ENCODE data around the gene KIFAP3.

Gene KIFAP3

GRCh38 chr1:169915150-169915549 is 159.3 kb downstream of the KIFAP3 start:
- DNase-seq = no peak

- no peak for DNase-seq
Measured at GRCh38 chr1:169914531-169914930, 160.0 kb downstream of the KIFAP3 start.

- no peak for DNase-seq
Measured at GRCh38 chr1:169909499-169909898, 165.0 kb downstream of the KIFAP3 start.

- DNase-seq = no peak
Measured at GRCh38 chr1:169906938-169907337, 167.6 kb downstream of the KIFAP3 start.

- no peak for DNase-seq
Measured at GRCh38 chr1:169904834-169905233, 169.7 kb downstream of the KIFAP3 start.

- no peak for DNase-seq
Measured at GRCh38 chr1:169902751-169903150, 171.7 kb downstream of the KIFAP3 start.

GRCh38 chr1:169901115-169901514 is 173.4 kb downstream of the KIFAP3 start:
- DNase-seq = no peak

- no peak for DNase-seq
Measured at GRCh38 chr1:169900571-169900970, 173.9 kb downstream of the KIFAP3 start.

- DNase-seq = no peak
Measured at GRCh38 chr1:169899519-169900217, 174.8 kb downstream of the KIFAP3 start.

GRCh38 chr1:169896013-169896412 is 178.5 kb downstream of the KIFAP3 start:
- DNase-seq = no peak

- no peak for DNase-seq
Measured at GRCh38 chr1:169894424-169895145, 179.9 kb downstream of the KIFAP3 start.

GRCh38 chr1:169893645-169894423 is 180.7 kb downstream of the KIFAP3 start, which contains the start of gene SCYL3:
SCYL3 (minus strand) TSS chr1:169893896; CDS start chr1:169888840, 5,056 bp downstream.
- DNase-seq = peak; percentile 81

- DNase-seq = peak; percentile 18
Measured at GRCh38 chr1:169892927-169893644, 181.4 kb downstream of the KIFAP3 start.

- DNase-seq = no peak
Measured at GRCh38 chr1:169892176-169892926, 182.1 kb downstream of the KIFAP3 start.

- no peak for DNase-seq
Measured at GRCh38 chr1:169891539-169891885, 183.0 kb downstream of the KIFAP3 start.

GRCh38 chr1:169890761-169891538 is 183.5 kb downstream of the KIFAP3 start:
- DNase-seq = no peak

GRCh38 chr1:169889871-169890270 is 184.6 kb downstream of the KIFAP3 start:
- no peak for DNase-seq

- no peak for DNase-seq
Measured at GRCh38 chr1:169886931-169887330, 187.6 kb downstream of the KIFAP3 start.

- no peak for DNase-seq
Measured at GRCh38 chr1:169886422-169886821, 188.1 kb downstream of the KIFAP3 start.

GRCh38 chr1:169885207-169885606 is 189.3 kb downstream of the KIFAP3 start:
- DNase-seq = no peak

GRCh38 chr1:169884634-169885033 is 189.9 kb downstream of the KIFAP3 start:
- no peak for DNase-seq

Data from stimulated activated CD4-positive, alpha-beta T cell treated with anti-CD3 and anti-CD28 coated beads, Interleukin-12 subunit alpha, Interleukin-12 subunit beta, amount 100 ng/mL, for 4 hours (primary cell).